NCI-H69 (cell line): Measurements from ENCODE around the gene TAF4.
"Not testable (repeated sequence)": the region's sequence is repeated elsewhere in the genome, so short reads cannot be mapped to it uniquely, and the experiment has no call there.

Experiments used
- DNase-seq: peaks from one replicate; lab custom pipeline; 2025; lab: John Stamatoyannopoulos, UW

Gene TAF4

DNA sequence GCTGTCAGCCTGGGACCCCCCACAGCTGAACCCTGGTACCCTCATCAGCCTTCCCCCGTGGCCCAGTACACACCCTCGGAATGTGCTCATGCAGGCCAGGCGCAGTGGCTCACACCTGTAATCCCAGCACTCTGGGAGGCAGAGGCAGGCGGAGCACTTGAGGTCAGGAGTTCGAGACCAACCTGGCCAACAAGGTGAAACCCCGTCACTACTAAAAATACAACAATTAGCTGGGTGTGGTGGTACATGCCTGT is 9.9 kb downstream of the TAF4 start:
- DNase-seq: not testable (repeated sequence)

DNA sequence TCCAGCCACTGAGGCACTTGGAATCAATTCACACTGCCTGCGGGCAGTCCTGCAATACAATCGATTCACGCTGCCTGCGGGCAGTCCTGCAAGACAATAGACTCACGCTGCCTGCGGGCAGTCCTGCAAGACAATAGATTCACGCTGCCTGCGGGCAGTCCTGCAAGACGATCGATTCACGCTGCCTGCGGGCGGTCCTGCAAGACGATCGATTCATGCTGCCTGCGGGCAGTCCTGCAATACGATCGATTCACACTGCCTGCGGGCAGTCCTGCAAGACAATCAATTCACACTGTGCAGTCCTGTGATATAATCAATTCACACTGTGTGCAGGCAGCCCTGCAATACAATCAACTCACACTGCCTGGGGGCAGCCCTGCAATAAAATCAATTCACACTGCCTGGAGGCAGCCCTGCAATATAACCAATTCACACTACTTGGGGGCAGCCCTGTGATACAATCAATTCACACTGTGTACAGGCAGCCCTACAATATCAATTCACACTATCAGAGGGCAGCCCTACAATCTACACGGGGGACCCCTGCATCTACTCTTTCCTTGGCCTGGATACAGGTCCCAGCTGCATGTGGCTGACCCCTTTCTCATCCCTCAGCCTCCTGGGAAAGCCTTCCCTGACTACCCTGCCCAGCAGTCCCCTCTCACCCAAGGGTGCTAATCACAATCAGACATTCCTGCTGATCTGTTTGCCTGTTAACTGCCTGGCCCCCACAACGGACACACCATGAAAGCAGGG is 10.4 kb downstream of the TAF4 start:
- no peak for DNase-seq

DNA sequence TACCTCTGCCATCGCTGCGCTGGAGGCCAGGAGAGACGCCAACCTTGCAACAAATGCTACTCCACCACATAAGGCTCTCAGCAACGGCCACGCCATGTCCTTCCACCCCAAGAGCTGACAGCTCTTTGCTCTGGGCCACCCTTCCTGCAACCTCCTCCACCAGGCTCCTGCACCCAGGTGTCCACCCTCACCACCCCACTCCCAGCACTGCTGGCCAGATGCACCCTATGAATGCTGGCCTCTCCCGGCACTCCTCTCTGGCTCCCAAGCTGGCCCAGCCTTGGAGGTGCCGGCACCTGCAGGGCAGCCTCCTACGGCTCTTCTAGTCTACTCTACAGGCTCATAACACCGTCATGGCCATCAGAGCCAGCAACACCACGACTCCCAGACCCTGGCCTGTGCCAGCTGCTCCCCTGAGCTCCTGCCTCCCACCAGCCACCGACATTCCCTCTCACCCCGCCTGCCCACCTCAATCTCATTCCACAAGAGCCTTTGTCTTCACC is 11.2 kb downstream of the TAF4 start:
- DNase-seq: no peak

DNA sequence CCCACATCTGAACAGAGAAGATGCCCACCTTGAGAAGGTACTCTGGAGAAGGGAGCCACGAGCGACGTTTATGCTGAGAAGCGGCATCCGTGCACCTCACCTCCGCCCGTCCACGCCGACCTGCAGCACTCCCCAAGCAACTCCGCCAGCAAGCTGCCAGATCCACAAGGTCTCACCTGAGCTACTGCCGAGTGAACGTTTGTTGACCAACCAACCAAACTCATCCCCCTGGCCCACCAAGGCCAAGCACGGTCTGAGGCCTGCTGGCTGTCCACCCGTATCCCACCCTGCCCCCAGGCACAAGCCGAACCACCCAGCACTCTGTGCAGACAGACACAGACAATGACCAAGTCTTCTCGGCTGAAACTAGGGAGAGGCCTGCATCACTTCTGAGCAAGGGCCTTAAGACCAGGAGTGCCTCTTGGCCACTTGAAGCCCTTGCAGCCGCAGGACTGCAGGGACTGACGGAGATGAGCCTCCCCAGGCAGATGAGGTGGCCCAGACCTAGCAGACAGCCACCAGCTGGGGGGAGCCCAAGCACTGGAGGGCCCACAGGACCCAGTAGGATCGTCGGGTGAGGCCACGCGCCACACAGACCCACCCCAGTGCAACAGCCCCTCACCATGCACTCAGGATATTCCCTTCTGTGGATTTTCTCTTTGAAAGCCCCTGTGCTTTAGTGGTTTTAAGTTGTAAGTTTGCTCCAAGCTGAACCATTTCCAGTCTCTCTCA is 12.1 kb downstream of the TAF4 start:
- DNase-seq: no peak

DNA sequence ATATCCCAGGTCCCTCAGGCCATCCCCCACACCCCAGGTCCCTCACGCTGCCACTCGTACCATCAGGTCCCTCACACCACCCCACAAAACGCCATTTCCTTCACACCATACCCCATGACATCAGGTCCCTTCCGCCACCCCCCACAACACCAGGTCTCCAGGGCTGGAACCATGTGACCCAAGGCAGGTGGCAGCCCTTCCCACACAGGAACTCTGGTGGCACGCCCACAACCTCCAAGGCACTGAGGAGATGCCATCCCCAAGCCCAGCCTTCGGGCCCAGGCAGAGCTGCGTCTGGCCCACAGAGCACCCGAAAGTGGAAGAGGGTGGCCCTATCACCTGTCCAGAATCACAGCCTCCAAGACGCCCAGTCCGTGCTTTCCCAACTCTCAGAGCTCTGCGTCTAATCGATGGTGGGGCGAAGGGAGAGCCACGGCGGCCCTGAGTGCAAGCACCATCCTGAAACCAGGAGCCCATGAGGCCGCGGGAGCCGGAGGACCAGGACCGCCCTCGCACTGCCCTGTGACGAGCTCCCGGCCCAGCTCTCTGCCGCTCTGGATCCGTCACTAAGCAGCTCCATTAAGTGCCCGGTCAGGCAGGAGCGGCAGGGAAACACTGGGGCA is 12.7 kb downstream of the TAF4 start:
- no peak for DNase-seq

DNA sequence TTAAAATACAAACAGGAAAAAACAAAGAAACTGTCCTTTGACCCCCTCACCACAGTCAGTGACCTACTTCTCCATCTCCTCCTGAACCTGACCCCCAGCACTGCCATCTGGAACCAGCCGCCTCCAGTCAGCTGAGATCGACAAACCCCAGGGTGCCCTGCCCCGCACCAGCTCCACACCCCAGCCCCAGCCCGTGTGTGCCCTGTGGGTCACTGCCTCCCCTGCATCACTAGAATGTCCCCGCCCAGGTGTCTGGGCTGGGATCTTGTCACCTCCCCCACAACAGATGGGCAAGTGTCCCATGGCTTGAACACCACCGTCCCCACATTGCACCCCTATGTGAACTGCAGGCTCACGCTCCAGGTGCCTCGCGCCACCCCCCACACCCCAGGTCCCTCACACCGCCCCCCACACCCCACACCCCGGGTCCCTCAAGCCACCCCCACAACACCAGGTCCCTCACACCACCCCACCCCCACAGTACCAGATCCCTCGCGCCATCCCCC is 13.3 kb downstream of the TAF4 start:
- DNase-seq: no peak

DNA sequence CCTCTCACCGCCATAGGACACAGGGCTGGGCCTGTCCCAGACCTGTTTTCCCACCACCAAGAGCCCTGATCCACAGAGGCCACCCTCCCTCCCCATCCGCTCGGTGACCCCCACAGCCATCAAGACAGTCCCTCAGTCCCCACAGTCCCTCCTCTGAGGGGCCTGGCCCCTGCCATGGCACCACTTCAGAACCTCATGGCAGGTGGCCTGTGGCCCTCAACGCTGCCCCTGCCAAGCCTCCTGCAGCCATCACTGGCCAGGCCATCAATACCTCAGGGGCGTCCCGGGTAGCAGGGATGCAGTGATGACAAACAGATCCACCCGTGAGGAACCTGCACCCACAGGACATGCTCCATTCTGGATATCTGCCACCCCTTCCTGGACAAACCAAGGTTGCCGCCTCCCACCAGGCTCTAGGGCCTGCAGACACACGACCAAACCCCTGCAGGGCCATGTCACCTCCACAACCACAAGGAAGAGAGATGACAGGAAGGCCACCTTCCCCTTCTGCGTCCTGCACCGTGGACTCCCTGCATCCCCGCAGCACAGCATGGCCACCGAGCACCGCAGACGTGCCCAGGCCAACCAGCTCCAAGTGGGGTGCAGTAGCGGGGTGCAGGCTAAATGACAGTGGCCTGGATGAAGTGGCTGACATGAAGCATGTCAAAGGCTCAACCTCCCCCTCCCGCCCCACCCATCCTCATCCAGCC is 14.0 kb downstream of the TAF4 start:
- no peak for DNase-seq

DNA sequence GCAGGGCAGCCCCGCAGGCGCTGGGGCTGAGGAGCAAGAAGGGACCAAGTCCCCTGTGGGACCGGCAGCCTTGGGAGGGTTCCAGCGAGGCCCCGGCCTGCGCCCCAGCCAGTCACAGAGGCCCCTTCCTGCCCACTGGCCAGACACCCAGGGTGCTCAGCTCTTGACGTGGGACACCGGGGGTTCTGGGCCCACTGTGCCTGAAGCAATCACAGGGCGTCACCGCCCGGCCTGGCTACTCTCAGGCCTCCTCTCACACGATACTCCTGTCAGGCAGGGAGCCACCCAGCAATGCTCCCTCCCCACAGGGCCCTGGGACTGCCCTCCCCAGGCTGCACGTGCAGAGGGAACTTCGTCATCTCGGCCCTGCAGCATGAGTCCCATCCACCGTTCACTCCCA is 14.5 kb downstream of the TAF4 start:
- no peak for DNase-seq

DNA sequence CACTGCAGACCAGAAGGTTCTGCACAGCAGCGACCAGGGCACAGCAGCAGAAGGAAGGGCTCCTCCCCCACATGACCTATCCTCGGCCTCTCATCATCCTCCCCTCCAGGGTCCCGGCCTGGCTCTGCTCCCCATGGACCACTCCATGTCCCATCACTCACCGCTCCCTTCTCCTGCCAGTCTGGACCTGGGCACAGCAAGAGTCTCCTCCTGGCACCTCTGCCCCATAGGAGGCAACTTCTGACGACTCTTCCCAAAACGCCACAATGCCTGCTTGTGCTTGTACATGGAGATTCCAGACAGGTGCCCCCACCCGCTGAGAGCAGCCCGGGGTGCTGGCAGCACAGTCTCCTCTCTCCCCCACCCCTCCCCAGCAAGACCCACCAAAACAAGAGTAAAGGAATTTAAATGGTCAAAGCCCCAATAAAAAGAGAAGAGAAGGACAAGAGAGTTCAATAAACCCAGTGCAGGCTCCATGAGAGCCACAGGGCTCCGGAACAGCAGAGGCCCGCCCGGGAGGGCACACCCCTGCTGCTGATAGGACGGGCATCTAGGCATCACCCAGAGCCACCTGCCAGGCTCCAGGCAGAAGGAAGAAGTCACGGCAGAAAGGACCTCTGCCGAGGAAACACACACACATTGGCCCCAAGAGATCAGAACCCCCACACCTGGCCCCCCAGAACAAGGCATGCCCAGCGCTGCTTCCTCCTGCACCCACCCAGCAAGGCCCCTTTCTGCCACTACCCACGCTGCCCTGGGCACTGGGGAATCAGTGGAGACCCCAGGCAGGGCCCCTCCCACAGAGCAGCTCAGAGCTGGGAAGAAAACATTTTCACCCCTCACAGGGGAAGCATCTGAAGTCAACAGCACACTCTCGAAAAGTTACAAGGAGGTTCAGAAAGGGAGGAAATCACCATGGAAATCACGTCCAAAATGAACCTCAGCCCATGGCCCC is 15.2 kb downstream of the TAF4 start:
- no peak for DNase-seq

DNA sequence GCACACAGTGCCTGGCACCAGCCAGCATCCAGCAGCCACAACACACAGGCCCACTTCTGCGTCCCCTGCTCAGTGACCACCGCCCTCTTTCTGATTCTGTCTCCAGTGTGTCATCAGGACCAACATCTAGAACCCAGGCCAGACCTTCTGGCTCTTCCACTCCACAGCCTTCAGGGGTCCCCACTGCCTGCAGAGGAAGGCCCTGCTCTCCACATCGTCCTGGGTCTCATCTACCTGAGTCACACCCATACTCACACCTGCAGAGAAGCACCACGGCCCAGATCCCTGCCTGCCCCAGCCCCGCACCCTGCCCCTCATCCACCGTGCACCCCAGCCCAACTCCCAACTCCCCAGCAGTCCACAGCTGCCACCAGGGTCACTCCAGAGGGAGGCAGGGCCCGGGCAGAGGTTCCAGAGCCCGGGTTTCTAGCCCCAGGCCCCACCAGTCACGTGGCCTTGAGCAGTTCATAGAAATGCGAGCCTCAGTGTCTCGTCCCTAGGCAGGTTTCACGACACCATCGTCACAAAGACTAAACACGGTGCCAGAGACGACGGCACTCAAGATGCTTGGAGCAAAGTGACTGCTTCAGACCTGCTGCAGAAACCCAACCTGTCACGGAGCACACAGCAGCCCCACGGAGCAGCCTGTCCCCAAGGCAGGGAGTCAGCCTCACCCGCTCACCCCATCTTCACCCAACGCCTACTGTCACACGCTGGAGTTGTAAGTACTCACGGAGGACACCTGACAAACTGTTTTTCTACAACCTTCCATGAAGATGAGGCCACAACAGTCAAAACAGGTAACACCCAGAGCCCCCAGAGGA is 16.1 kb downstream of the TAF4 start:
- no peak for DNase-seq

DNA sequence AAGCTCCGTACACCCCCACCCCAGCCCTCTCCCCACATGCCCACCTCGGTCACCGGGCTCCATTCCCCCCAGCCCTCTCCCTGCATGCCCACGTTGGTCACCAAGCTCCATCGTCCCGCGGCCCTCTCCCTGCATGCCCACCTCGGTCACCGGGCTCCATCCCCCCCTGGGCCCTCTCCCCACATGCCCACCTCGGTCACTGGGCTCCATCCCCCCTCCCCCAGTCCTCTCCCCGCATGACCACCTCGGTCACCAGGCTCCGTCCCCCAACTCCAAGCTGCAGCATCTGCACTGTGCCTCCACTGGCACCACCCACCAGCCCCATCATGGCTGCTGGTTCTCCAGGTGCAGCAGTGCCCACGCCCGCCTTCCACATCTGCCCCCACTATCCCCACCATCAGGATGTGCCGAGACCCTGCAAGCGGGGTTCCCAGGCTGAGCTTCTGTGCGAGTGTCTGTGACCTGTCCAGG is 16.8 kb downstream of the TAF4 start:
- DNase-seq: no peak

DNA sequence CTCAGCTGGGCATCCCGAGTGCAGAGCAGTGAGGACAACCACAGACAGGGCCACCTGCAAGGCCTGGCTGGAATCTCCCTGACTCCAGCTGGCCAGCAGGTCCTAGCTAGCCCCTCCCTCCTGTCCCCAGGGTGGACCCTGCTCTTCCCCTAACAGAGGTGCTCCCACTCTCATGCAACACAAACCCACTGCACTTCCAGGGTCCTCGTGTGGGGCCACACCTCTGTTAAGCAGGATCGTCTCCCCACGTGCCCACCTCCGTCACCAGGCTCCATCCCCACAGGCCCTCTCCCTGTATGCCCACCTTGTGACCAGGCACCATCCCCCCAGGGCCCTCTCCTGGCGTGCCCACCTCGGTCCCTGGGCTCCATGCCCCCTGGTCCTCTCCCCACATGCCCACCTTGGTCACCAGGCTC is 17.3 kb downstream of the TAF4 start:
- DNase-seq: no peak

DNA sequence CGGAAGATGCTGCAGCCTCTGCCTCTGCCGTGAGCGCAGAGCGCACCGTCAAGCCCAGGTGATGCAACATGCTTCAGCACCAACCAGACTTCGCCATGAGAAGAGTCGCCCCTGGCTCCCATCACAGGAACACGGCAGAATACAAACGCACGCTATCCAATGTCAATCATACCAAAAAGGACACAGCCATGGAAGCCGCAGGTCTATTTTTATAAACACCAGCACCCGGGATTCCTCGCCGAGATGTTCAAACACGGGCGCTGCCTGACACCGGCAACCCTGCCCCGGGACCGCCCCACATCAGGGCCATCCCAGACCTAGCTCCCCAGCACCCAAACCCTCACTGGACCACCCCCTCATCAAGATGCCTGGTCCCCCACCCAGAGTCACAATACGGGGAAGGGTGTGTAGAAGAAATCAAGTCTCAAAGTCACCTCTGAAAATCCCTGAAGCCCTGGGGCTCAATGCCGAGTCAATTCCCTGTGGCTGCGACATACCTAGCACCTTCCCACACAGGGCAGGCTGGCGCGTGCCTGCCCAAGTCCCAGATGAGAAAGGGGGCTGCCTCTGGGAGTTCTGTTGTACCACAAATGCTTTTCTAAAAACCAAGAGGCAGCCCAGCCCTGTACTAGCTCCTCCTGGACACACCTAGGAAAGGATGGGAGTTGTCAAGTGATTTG is 17.9 kb downstream of the TAF4 start:
- DNase-seq: no peak

DNA sequence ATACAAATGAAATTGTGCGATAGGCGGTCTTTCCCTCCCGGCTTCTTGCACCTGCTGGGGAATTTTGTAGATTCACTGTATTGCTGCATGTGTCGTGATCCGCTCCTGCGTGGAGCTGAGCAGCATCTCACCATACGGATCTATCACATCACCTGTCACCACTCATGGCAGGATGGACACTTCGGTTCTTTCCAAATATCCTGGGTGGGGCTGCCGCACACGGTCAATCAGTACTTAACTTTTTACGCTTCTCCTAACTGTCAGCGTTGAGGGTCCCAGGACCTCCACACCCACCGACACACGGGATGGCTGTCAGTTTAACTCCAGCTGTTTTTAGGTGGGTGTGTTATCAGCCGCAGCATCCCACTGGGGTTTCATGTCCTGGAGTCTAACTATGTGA is 19.2 kb downstream of the TAF4 start:
- DNase-seq: no peak

DNA sequence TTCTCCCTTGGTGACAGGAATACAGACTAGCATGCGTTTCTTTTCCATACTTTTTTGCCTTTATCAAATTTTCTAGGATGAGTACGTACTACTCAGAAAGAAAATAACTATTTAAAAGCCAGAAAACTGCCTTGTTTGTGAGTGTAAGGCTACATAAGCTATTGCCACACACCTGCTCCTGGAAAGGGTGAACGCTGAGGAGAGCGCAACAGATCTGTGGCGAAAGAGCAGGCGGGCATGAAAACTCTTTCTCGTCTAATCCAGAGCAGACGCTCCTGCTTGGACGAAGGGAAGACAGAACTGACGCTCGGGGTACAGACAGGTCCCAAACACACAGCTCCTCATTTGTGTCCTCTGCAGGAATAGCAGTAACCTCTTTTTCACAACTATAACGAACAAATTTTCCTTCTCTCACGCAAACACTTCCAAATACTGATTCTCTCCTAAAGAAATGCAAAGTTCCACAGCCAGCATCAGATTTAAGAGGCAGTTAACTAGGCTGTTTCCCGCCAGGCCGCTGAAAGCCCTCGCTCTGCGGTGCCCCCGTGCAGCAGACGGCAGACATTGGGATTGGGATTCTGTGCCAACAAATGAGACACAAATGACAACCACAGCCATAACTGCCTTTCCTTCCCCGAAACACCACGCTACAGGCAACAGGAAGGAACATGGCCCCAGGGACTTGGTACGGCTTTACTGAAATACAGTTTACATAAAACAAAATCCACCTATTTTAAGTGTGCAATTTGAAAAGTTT is 20.0 kb downstream of the TAF4 start:
- DNase-seq: no peak

DNA sequence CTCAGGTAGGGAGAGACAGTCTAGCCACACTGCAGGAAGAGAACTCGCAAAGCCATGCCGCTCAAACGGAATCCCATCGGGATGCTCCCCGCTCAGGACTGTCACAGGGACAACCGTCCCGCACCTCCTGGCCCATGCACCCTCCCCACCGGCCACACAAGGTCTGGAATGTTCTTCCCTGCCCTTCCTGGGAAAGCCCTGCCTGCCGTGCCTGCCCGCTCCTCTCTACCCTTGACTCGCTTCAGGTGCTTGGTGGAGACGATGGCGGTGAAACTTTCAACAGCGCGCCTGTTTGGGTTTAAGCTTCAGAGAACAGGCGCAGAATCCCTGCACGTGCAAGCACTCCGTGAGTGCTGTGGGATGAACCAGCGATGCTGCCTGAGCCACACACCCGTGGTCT is 20.6 kb downstream of the TAF4 start:
- no peak for DNase-seq

DNA sequence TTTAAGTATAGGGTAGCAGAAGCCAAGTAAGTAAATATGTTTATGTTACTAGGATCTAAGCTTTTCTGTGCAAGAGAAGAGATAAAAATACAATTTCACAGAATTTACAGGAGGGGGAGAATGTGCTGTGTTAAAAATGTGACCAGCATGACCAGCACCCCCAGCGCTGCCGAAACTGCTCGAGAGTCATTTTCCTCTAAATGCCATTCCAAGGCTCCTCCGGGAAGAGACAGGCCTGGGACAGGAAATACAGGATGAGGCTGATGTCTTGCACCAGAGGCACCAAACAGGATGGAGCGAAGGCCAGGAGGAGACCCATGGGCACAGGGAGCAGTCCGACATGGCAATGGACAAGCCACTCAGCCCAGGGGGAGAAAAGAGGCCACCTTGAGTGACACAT is 21.1 kb downstream of the TAF4 start:
- DNase-seq: no peak

DNA sequence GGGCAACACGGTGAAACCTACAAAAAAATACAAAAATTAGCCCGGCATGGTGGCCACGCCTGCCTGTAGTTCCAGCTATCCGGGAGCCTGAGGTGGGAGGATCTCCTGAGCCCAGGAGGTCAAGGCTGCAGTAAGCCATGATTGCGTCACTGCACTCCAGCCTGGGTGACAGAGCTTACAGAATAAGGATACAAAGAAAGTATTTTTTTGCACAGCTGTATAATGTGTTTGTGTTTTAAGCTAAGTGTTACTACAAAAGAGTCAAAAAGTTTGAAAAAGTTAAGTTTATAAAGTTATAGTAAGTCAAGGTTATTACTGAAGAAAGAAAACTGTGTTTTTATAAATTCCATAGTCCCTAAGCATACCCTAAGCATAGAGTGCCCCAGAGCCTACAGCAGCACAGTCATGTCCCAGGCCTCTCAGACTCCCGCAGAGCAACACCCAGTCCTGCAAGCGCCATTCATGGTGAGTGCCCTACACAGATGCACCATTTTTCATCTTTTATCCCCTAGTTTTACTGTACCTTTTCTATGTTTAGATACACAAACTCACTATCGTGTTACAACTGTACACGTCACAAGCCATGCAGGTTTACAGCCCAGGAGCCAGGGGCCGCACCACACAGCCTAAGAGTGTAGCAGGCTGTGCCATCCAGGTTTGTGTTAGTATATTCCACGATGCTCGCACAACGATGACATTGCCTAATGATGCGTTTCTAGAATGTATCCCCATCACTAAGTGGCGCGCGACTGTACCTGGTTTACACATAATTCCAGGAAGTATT is 22.4 kb downstream of the TAF4 start:
- DNase-seq: no peak
